22Rv1 (cell line): ENCODE measurements around the gene CXCR1.

ENCODE experiments used
- ZFX ChIP-seq: fragments of 450-650 bp; IDR thresholded peaks from 2 replicates; pipeline ENCODE4 v1.6.1; 2017; ENCODE audit warnings: antibody characterized with exemption, borderline replicate concordance
- TF ChIP-seq, protein P1 (sequence below): fragments of 450-650 bp; IDR thresholded peaks from 2 replicates; pipeline ENCODE4 v1.5.1; 2017; ENCODE audit warnings: mild to moderate bottlenecking

DNA sequence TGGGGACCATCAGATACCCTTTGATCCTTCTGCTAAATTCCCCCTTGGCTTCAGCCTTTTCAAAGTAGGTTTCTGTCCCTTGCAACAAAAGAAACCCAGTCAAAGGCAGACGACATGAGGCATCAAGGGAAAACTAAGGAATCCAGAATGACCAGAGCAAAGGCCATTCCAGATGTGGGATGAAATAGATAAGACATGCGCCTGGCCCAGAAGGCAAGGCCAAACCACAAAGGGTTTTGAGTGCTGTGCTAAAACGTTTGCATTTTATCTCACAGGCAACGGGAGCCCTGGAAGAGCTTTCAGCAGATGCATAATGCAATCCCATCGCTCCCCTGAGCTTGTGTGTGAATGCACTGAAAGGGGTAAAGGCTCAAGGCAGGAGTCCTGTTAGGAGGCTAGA is 17.7 kb downstream of the CXCR1 start:
- TF ChIP-seq, protein P1, sequence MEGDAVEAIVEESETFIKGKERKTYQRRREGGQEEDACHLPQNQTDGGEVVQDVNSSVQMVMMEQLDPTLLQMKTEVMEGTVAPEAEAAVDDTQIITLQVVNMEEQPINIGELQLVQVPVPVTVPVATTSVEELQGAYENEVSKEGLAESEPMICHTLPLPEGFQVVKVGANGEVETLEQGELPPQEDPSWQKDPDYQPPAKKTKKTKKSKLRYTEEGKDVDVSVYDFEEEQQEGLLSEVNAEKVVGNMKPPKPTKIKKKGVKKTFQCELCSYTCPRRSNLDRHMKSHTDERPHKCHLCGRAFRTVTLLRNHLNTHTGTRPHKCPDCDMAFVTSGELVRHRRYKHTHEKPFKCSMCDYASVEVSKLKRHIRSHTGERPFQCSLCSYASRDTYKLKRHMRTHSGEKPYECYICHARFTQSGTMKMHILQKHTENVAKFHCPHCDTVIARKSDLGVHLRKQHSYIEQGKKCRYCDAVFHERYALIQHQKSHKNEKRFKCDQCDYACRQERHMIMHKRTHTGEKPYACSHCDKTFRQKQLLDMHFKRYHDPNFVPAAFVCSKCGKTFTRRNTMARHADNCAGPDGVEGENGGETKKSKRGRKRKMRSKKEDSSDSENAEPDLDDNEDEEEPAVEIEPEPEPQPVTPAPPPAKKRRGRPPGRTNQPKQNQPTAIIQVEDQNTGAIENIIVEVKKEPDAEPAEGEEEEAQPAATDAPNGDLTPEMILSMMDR: no peak
- no peak for TF ChIP-seq ZFX
